ENCODE results near the gene DHRS1.

The DHRS1 gene

GRCh38 chr14:24282736-24283135, 16.8 kb downstream of the DHRS1 start:
- DNase-seq (ENCODE audit: low read depth) = no peak

- no peak for DNase-seq (ENCODE audit: low read depth)
Observed at GRCh38 chr14:24281636-24282035, 17.9 kb downstream of the DHRS1 start.

- DNase-seq (ENCODE audit: low read depth) = no peak
Observed at GRCh38 chr14:24280797-24281460, 18.7 kb downstream of the DHRS1 start.

- DNase-seq (ENCODE audit: low read depth) = peak; percentile 42
Observed at GRCh38 chr14:24279301-24280186, 20.0 kb downstream of the DHRS1 start.

- no peak for DNase-seq (ENCODE audit: low read depth)
Observed at GRCh38 chr14:24278424-24278823, 21.2 kb downstream of the DHRS1 start.

GRCh38 chr14:24277606-24278321, 21.8 kb downstream of the DHRS1 start:
- no peak for DNase-seq (ENCODE audit: low read depth)

GRCh38 chr14:24277071-24277470, 22.5 kb downstream of the DHRS1 start:
- no peak for DNase-seq (ENCODE audit: low read depth)

GRCh38 chr14:24274101-24274543, 25.5 kb downstream of the DHRS1 start:
- DNase-seq (ENCODE audit: low read depth) = peak; percentile 22

GRCh38 chr14:24273422-24273998, 26.1 kb downstream of the DHRS1 start:
- no peak for DNase-seq (ENCODE audit: low read depth)

GRCh38 chr14:24272467-24272866, 27.1 kb downstream of the DHRS1 start:
- DNase-seq (ENCODE audit: low read depth) = no peak

- no peak for DNase-seq (ENCODE audit: low read depth)
Observed at GRCh38 chr14:24271834-24272263, 27.7 kb downstream of the DHRS1 start.

GRCh38 chr14:24271134-24271833, 28.3 kb downstream of the DHRS1 start, which contains the start of gene RABGGTA:
RABGGTA (minus strand) TSS chr14:24271597; CDS start chr14:24271115, 482 bp downstream.
- peak; percentile 85 for DNase-seq (ENCODE audit: low read depth)

GRCh38 chr14:24270537-24271133, 28.9 kb downstream of the DHRS1 start:
- DNase-seq (ENCODE audit: low read depth) = no peak

GRCh38 chr14:24269910-24270536, 29.6 kb downstream of the DHRS1 start:
- DNase-seq (ENCODE audit: low read depth) = no peak

GRCh38 chr14:24269368-24269767, 30.2 kb downstream of the DHRS1 start:
- no peak for DNase-seq (ENCODE audit: low read depth)

GRCh38 chr14:24268225-24268624, 31.4 kb downstream of the DHRS1 start:
- DNase-seq (ENCODE audit: low read depth) = no peak

GRCh38 chr14:24267516-24267915, 32.1 kb downstream of the DHRS1 start:
- no peak for DNase-seq (ENCODE audit: low read depth)

GRCh38 chr14:24266344-24267244, 33.0 kb downstream of the DHRS1 start:
- no peak for DNase-seq (ENCODE audit: low read depth)

GRCh38 chr14:24264298-24264697, 35.3 kb downstream of the DHRS1 start:
- no peak for DNase-seq (ENCODE audit: low read depth)
